Activated T-helper 1 cell treated with Interleukin-2 at 50 U/mL for 16 hours (primary cell): Measurements from ENCODE around the gene C1QTNF2.

Experiments
- DNase-seq: peaks from one replicate; pipeline ENCODE4 v3.0.0-alpha.2; 2020; ENCODE audit warnings: low read depth

Gene C1QTNF2

GRCh38 chr5:160375166-160375565, 4.7 kb upstream of the C1QTNF2 start:
- DNase-seq = no peak

- no peak for DNase-seq
Observed at GRCh38 chr5:160371294-160371693, 868 bp upstream of the C1QTNF2 start.

DNA sequence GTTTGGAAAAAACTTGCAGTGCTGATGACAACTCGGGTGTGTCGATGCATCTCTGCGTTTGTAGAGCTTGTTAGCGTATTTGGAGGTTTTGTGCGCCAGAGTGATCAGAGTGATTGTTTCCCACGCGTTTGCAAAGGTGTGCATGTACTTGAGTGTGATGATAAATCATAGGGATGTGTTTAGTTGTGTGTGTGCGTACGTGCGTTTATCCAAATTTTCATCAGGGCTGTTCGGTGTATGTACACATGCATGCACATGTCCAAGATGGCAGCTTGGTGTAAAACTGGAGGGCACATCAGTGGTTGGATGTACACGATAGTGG, 248 bp upstream of the C1QTNF2 start:
- DNase-seq = no peak

DNA sequence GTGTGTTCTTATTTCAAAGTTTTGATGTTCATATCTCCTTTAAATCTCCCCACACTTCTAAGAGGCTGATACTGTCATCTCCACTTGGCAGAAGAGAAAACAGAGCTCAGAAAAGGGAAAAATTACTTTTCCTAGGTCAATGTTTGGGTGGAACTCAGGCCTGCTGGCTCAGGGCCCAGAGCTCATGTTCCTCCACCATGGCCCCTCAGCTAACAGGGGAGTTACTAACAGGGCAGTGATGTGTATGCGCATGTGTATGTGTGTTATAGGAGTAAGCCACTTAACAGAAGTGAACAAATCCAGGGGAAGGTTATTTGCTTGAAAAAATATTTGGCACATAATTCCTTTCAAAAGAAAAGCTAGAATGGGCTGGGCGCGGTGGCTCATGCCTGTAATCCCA, 2.5 kb downstream of the C1QTNF2 start:
- no peak for DNase-seq

DNA sequence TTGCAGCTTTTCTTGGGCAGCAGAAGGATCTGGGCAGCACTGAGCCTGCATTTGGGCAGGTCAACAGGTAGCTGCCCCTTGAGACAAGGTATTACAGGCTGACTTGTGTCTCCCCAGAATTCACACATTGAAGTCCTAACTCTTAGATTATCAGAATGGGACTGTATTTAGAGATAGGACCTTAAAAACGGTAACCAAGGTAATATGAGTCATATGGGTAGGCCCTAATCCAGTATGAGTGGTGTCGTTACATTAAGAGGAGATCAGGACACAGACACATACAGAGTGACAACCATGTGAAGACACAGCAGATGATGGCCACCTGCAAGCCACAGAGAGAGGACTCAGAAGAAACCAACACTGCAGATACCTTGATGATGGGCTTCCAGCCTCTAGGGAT, 3.2 kb downstream of the C1QTNF2 start:
- no peak for DNase-seq

DNA sequence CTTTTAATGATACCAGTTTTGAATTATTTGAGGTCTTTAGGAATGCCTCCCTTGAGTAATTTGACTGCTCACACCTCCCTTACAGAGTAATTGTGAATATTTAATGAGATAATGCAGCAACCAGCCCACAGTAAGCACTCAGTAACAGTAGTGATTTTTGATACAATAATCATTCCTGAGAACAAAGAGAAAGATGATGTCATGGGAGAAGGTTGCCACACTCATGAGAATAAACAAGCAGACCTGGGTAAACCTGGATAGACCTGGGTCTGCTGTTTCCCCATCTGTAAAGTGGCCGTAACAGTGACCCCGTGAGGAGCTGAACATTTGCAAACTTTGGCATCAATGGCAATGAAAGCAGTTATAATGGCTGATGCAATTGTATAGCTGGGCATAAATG, 4.2 kb downstream of the C1QTNF2 start:
- DNase-seq = no peak

DNA sequence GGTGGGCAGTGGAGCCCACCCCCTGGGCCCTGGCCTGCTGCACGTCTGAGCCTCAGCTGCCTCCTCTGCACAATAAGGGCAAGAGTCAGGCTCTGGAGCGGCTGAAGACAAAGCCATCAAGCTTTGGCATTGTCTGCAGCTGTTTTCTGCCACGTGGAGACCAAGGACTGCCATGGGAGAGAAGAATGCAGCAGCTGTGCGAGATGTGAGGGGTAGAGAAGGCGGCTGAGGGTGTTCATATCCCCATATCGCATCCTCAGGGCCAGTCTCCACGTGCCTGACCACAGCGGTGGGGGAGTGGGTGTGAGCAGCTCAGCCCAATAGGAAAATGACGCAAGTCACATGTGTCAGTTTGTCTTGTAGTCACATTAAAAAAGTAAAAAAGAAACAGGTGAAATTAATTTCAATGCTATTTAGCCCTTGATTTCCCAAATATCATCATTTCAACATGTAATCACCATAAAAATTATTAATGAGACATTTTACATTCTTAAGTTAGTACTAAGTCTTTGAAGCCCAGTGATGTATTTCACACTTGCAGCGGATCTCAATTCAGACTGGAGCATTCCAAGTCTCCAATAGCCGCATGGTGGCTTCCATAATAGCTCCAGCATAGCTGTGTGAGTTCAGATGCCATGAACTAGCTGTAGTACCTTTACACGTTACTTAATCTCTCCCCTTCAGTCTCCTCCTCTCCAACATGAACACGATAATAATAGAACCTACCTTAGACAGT, 6.6 kb downstream of the C1QTNF2 start:
- DNase-seq = no peak

- DNase-seq = no peak
Observed at GRCh38 chr5:160363211-160363610, 7.2 kb downstream of the C1QTNF2 start.

GRCh38 chr5:160361624-160362228, 8.7 kb downstream of the C1QTNF2 start:
- DNase-seq = no peak

DNA sequence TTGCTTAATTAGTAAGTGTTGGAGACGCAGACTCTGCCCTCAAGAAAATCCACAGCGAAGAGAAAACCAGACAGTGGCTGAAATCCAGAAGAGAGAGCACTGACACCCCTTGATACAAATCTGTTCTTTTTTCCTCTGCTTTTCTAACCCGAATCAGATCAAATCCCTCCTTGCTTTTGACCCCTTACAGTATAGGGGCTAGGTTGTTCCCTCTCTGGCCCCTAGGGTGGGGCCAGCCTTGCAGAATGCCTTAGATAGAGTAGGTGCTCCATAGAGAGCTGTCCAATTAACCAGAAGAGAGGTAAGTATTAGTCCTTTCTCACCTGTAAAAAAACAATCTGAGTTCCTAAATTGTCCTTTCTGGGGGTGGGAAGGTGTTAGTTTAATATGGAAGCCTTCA, 10.1 kb downstream of the C1QTNF2 start:
- DNase-seq = no peak

GRCh38 chr5:160359816-160360215, 10.6 kb downstream of the C1QTNF2 start:
- no peak for DNase-seq

GRCh38 chr5:160359242-160359641, 11.2 kb downstream of the C1QTNF2 start:
- DNase-seq = no peak

DNA sequence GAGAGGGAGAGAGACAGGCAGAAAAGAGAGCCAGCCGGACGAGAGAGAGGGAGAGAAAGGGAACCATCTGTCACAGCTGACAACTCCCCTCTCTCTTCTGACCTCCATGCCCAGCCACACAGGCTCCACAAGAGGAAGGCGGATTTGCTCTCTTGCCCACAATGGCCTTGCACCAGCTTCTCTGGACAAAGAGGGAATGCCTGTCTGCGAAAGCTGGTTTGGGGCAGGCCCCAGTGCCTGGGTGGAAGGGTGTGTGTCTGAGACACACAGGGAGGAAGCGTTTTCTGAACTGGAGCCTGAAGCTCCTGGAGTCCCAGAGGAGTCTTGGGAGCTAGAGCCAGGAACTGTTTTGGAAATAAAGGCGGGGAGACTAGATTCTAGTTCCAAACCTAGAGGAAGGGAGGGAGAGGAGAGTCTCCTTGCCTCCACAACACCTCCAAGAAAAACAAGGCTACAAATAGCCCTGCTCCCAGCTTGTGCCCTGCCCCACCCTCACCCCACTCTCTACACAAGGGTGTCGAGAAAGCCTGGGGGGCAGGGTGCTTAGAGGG, 12.5 kb downstream of the C1QTNF2 start:
- no peak for DNase-seq

GRCh38 chr5:160357394-160357793, 13.0 kb downstream of the C1QTNF2 start:
- no peak for DNase-seq

DNA sequence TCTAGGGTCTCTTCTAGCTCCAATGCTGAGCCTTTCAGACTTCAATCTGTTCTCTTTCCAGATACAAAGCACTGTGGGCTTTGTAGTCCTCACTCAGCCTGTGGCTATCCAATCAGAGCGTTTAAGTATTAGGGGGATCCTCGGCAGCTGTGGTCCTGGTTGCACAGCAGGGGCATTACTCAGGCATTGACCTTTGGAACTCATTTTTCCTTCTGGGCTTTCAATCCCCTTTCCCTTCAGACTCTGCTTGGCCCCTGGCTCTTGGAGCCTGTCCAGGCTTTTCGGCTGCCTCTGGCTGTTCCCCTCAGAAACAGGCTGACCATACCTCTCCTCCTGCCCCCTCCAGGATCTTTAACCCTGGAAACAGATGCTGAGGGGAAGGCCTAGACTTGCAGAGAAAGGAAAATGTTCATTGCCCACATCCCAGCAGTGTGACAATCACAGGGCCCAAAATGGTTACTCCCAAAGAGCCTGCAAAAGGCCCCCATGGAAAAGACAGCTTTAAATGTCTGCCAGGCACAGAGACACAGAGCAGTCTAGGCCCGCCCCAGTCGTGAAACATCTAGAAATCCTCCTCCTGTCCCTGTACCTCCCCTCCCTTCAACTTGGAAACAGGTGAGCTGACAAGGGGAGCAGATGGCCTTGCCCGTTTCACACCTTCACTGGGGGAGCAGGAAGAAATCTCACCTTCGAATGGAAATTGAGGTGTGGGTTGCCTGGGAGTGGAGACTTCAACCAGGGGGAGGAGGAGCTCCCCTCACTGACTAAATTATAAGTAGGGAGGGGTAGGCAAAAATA, 13.7 kb downstream of the C1QTNF2 start:
- DNase-seq = no peak

DNA sequence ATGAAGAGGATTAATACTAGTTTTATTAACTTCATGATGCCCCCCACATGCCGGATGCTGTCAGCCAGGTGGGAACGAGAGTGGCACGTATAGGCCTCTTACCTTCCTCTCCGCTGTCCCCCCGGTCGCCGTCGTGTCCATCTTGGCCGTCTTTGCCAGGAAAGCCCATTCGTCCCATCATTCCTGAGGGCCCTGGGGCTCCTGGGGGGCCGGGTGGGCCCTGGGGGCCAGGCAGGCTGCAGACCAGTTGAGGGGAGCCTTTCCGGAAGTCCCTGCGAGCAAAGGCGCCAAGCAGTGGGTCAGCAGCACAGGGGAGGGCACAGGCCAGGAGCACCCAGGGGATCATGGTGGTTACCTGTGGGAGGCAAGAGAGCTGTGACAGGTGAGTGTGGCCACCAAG, 15.8 kb downstream of the C1QTNF2 start:
- no peak for DNase-seq

GRCh38 chr5:160353379-160353778, 17.0 kb downstream of the C1QTNF2 start:
- DNase-seq = no peak

DNA sequence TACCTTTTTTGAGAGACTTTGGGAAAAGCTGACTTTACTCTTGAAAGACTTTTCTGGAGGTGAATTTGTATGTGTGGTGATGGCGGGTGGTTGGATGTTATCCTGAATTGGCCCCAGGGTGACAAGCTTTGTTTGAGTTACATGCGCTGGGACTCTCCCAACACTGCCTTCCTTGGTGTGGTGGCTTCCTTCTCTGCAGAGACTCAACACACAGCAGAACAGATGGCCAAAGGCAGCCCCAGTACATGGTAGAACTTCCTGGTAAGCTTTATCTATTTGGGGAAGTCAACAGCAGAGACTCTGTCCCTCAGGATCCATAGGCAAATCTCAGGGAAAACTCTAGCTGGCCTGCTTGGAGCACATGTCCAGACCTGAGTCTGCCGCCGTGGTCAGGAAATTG, 18.1 kb downstream of the C1QTNF2 start:
- DNase-seq = no peak

GRCh38 chr5:160349935-160350303, 20.5 kb downstream of the C1QTNF2 start:
- DNase-seq = no peak

DNA sequence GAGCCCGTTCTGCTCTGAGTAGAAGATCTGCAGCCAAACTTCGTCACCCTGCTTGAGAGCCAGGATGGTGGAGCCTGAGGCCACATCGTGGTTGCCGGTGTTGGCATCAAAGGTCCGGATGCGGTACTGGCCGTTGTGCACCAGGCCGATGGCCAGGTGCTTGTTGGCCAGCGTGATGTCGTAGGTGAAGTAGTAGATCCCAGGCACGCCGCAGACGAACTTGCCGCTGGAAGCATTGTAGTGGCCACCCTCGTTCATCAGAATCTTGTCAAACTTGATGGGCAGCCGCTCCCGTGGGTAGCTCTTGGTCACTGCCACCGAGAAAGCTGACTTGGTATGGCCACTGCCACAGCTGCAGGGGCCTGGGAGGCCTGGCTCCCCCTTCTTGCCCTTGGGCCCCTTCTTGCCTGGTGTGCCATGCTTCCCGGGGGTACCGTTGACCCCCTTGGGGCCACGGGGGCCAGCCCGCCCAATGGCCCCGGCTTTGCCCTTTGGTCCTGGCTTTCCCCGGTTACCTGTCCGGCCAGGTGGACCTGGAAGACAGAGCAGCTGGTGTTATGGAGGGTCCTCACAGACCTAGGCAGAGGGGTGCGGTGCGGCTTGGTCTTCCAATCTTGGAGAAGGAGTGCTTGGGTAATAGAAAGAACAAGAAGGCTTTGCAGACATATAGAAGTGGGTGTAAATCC, 21.0 kb downstream of the C1QTNF2 start:
- DNase-seq = no peak

GRCh38 chr5:160348080-160348479, 22.3 kb downstream of the C1QTNF2 start:
- no peak for DNase-seq

- no peak for DNase-seq
Observed at GRCh38 chr5:160347448-160347847, 23.0 kb downstream of the C1QTNF2 start.
